ENCODE measurements around the gene ZFYVE9. TPM values are rescaled to one million over a fixed set of nuclear protein-coding genes. Genes with fewer than 3 reads are reported as not detected.
"Not testable (repeated sequence)": the region's sequence is repeated elsewhere in the genome, so short reads cannot be mapped to it uniquely, and the experiment has no call there.

ZFYVE9 gene
- total and polyA plus RNA-seq, 2 of the 8 experiments (the other 6 are each of a cell fraction or from before 2014, with no cell fraction given), result 5.8 to 26.5 TPM

GRCh38 chr1:52171149-52171548, 29.3 kb downstream of the ZFYVE9 start:
- H2AK5ac ChIP-seq (ENCODE audit: low read depth, low read length); H2BK5ac ChIP-seq (ENCODE audit: low read depth, low read length); H2BK20ac ChIP-seq (ENCODE audit: low read length); CTCF ChIA-PET (ENCODE audit: partially characterized antibody); H4K8ac ChIP-seq (ENCODE audit: extremely low read depth, insufficient read depth, low read length); H3K23ac ChIP-seq (ENCODE audit: insufficient read length); FAIRE-seq; H3K9ac ChIP-seq (replicated peaks in 1 of 4; ENCODE audit: extremely low read depth in 1 of 4, low read depth in 3 of 4, low read length in 3 of 4); H2BK15ac ChIP-seq (ENCODE audit: low read length); H3K9me3 ChIP-seq (ENCODE audit: insufficient read depth in 2 of 2, low read depth in 1 of 2, low read length in 1 of 2); H3K56ac ChIP-seq (replicated peaks; ENCODE audit: insufficient read length, low read depth, low read length); H4K91ac ChIP-seq (replicated peaks; ENCODE audit: insufficient read length, low read length); H3K4ac ChIP-seq (replicated peaks; ENCODE audit: insufficient read length, low read depth, low read length); POLR2A ChIA-PET (ENCODE audit: partially characterized antibody); H4K20me1 ChIP-seq (replicated peaks in 1 of 2; ENCODE audit: control insufficient read depth in 1 of 2, insufficient read depth in 2 of 2, low read length in 2 of 2); H3K27me3 ChIP-seq (replicated peaks in 1 of 4; ENCODE audit: control insufficient read depth in 3 of 4, extremely low read depth in 1 of 4, insufficient read depth in 3 of 4, low read length in 3 of 4); DNase-seq (ENCODE audit: low read depth in 1 of 2, low spot score in 2 of 2); H2BK12ac ChIP-seq (ENCODE audit: low read depth, low read length); H3K79me1 ChIP-seq (ENCODE audit: low read depth, low read length); H2AFZ ChIP-seq (ENCODE audit: low read length); H3K4me1 ChIP-seq (replicated peaks in 1 of 4; ENCODE audit: control insufficient read depth in 3 of 4, insufficient read depth in 4 of 4, low read length in 3 of 4); H4K5ac ChIP-seq (ENCODE audit: insufficient read length, low read depth, low read length); H3K23me2 ChIP-seq (ENCODE audit: low read depth, low read length); H2BK120ac ChIP-seq (replicated peaks; ENCODE audit: low read depth, low read length); H3K36me3 ChIP-seq (ENCODE audit: control insufficient read depth in 2 of 4, insufficient read depth in 4 of 4, low read length in 3 of 4); H3K18ac ChIP-seq (ENCODE audit: extremely low read depth, low read length); H3K4me2 ChIP-seq (ENCODE audit: insufficient read depth in 1 of 2, low read depth in 2 of 2, low read length in 2 of 2); H3K27ac ChIP-seq (ENCODE audit: low read depth, low read length); H3K14ac ChIP-seq (ENCODE audit: insufficient read length); H3K79me2 ChIP-seq (ENCODE audit: control insufficient read depth in 1 of 2, insufficient read depth in 2 of 2, low read length in 2 of 2); H3K4me3 ChIP-seq (ENCODE audit: extremely low read depth in 1 of 4, insufficient read depth in 2 of 4, low read depth in 3 of 4, low read length in 4 of 4): not testable (repeated sequence)
- WGBS, 2 experiments (ENCODE audit: extremely low coverage in 1 of 2, insufficient coverage in 1 of 2, insufficient read length in 1 of 2, insufficient replicate concordance in 2 of 2, low coverage in 1 of 2, low lambda C conversion rate in 2 of 2, missing lambda C conversion rate in 1 of 2), result 86% methylated on average over 4 of the region's 5 CpGs; no CpG with 5 or more reads in 1 of the 2 experiments

Data from H1 (cell line).